NCI-H1694 (cell line): ENCODE measurements around the gene SFSWAP.
"Not testable (repeated sequence)": the region's sequence is repeated elsewhere in the genome, so short reads cannot be mapped to it uniquely, and the experiment has no call there.

Source experiments
- DNase-seq: peaks from one replicate; lab custom pipeline; 2025; lab: John Stamatoyannopoulos, UW

The SFSWAP gene

DNA sequence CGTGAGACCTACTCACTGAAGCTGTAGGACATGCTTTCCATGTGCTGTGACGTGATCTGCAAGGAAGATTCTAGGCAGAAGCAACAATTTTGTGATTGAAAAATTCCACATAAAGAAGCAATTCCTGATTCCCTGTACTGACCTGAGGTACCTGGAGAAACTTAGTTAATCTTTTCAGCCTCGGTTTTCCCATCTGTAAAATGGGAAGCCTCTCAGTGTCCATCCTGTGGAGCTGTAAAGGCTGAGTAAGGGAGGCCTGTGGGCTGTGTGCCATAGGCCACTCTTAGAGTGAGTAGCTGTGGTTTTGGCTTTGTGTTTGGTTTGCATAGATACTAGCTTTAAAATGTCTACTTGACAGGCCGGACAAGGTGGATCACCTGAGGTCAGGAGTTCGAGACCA, 50.7 kb downstream of the SFSWAP start:
- no peak for DNase-seq

DNA sequence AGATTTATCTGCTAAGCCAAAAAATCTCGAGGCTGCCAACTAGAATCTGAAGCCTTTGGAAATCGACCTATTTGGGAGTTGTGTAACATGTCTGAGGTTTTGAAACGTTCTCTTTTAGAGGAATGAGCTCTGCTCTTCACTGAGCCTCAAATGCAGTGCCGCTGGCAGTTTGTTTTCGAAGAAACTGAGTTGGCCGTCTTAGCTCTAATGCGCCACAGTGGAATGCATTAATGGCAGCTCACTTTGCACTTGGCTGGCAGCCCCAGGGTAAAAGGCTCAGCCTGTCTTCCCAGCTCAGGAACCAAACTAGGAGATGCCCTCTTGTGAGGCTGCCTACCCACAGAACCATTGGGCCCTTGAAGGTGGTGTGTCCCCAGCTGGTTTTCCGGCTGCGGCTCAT, 53.8 kb downstream of the SFSWAP start:
- DNase-seq, result no peak

GRCh38 chr12:131765961-131766360, 55.1 kb downstream of the SFSWAP start:
- no peak for DNase-seq

GRCh38 chr12:131766382-131767107, 55.7 kb downstream of the SFSWAP start:
- DNase-seq, result no peak

DNA sequence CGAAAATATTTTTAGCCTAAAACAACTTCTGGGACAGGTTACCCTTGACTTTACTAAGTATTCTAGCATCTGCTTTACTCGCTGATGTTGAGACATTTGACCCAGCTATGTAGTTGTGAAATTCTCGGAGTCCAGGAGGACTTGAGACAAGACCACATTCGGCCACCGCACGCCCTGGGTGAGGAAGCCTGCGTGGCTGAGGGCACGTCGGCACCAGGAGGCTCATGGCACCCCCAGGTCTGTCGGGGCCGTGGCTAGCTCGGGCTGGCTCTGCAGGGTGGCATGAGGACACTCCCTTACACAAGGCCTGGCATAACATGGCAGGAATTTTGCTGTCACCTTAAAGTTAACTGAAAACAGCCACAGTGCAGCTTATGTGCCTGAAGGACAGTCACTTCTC, 59.2 kb downstream of the SFSWAP start:
- no peak for DNase-seq

- DNase-seq, result no peak
These were observed 61.1 kb downstream of the SFSWAP start for GRCh38 chr12:131771965-131772364.

DNA sequence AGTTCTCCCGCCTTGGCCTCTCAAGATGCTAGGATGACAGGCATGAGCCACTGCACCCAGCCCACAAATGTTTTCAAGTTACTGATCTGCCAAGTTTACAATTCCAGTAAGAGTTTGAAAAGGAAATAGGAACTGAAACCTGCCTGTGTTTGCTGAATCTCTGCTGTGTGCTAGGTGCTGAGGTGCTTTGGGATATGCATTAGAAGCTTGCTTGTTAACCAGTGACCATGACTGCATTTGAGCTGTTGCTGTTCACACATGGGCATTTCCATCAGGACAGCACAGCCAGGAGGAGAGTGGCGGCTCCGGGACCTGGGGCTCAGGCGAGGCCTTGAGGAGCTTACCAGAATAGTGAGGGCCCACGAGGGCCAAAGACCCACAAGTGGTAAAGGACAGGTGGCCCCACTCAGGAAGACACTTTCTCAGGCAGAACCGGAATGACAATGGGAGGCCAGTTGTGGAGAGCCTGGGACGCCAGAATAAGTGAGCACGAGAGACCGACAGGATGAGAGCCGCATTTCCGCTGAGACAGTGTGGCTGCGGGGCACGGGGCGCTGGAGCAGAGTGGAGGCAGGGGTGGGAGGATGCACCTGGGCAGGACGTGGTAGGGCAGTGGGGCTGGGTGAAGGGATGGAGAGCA, 62.8 kb downstream of the SFSWAP start:
- DNase-seq, result no peak

GRCh38 chr12:131774576-131775391, 63.9 kb downstream of the SFSWAP start:
- no peak for DNase-seq

DNA sequence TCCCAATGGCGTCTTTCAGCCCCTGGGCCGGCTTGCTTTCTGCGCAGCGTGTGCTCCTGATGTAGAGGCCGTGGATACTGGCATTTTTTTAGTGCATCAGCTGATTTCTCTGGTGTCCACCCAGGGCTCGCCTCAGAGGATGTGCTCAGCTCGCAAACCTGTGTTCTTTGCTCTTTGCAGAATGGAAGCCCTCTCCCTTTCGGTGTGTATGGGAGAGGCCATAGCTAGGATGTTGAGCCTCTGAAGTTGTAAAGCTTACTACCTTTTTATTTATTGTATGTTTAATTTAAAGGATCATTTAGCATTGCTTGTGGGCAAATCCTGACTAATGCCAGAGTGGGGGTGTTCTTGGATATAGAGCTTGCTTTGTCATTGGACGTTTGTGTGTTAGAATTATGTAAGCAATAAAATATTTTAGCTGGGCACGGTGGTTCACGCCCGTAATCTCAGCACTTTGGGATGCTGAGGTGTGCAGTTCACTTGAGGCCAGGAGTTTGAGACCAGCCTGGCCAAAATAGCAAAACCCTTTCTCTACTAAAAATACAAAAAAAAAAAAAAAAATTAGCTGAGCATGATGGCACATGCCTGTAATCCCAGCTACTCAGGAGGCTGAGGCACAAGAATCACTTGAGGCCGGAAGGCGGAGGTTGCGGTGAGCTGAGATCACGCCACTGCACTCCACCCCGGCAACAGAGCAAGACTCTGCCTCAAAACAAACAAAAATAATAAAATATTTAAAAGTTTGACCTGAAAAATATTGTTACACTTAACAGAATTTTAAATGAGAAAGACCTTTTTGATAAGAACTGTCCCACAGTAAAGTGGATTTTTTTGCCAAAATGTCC, 64.7 kb downstream of the SFSWAP start:
- no peak for DNase-seq

- DNase-seq, result no peak
These were observed 65.5 kb downstream of the SFSWAP start for GRCh38 chr12:131776237-131776889.

- DNase-seq, result not testable (repeated sequence)
These were observed 66.4 kb downstream of the SFSWAP start for GRCh38 chr12:131777269-131777668.

DNA sequence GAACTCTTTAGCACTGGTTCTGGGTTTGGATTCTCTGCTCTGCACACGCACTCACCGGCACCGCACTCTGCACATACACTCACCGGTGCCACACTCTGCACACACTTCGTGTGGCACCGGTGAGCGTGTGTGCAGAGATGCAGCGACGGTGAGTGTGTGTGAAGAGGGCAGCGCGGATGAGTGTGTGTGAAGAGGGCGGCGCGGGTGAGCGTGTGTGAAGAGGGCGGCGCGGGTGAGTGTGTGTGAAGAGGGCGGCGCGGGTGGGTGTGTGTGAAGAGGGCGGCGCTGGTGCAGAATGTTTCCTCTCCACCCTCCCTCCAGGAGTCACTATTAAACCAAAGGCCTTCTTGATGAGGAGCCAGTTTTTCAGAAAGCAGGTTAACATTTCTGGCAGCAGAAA, 68.1 kb downstream of the SFSWAP start:
- no peak for DNase-seq

GRCh38 chr12:131782061-131782460, 71.2 kb downstream of the SFSWAP start:
- no peak for DNase-seq

- no peak for DNase-seq
These were observed 73.1 kb downstream of the SFSWAP start for GRCh38 chr12:131783915-131784541.

DNA sequence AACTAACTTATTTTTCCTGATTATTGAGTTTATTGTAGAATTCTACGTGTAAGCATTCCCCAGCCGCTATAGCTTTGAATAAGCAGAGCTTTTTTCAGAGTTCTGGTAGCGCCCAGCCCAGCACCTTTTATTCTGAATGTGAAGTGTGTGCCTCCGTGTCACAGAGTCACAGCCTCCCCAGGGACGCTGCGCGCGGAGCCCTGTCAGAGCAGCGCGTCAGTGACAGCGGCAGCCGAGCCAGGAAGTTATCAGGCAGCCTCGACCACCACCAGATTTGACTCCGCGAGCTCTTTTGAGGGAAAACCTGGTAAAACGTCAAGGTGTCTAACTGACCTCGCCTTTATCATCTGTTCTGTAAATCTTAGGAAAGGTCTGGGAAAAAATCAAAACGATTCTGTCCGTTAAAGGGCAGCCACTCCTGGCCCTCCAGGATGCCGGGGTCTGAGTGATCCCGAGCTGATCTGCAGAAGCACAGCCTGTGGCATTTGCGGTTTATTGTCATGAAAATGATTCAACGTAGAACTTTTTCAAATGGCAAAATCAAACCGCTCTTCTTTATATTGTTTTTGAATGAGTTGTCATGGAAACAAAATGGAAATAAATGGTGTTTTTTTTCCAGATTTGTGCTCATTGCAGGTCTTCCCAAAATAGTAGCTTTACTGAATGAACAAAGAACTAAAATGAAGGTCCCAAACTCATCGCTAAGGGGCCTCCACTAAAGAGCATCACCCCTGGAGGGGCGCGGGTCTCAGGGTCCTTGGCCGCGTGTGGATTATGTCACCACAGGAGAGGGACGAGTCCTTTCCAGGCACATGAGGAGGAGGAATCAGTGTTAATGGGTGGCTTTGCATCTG, 74.2 kb downstream of the SFSWAP start:
- no peak for DNase-seq

GRCh38 chr12:131785763-131786330, 75.0 kb downstream of the SFSWAP start:
- DNase-seq, result no peak

- no peak for DNase-seq
These were observed 75.4 kb downstream of the SFSWAP start for GRCh38 chr12:131786331-131786730.

GRCh38 chr12:131787143-131787660, 76.3 kb downstream of the SFSWAP start:
- DNase-seq, result no peak

GRCh38 chr12:131788070-131788469, 77.2 kb downstream of the SFSWAP start:
- no peak for DNase-seq
